Stimulated activated CD4-positive, alpha-beta T cell treated with anti-CD3 and anti-CD28 coated beads, Interleukin-2, amount 100 ng/mL, for 4 hours (primary cell): ENCODE results near the gene CDC14A.
"Not testable (repeated sequence)": the region's sequence is repeated elsewhere in the genome, so short reads cannot be mapped to it uniquely, and the experiment has no call there.

Source experiments
- DNase-seq: peaks from one replicate; pipeline ENCODE4 v3.0.0-alpha.2; 2020; ENCODE audit warnings: low read depth

Gene CDC14A

GRCh38 chr1:100332331-100332730 is 20.0 kb upstream of the CDC14A start:
- no peak for DNase-seq

GRCh38 chr1:100335436-100335835 is 16.9 kb upstream of the CDC14A start:
- no peak for DNase-seq

GRCh38 chr1:100337878-100338277 is 14.4 kb upstream of the CDC14A start:
- not testable (repeated sequence) for DNase-seq

- not testable (repeated sequence) for DNase-seq
These were observed 12.6 kb upstream of the CDC14A start for GRCh38 chr1:100339735-100340134.

- DNase-seq, result no peak
These were observed 11.8 kb upstream of the CDC14A start for GRCh38 chr1:100340494-100340893.

GRCh38 chr1:100342348-100342747 is 10.0 kb upstream of the CDC14A start:
- no peak for DNase-seq

- DNase-seq, result no peak
These were observed 8.4 kb upstream of the CDC14A start for GRCh38 chr1:100343897-100344296.

GRCh38 chr1:100344774-100345173 is 7.5 kb upstream of the CDC14A start:
- no peak for DNase-seq

- no peak for DNase-seq
These were observed 5.9 kb upstream of the CDC14A start for GRCh38 chr1:100346387-100346786.

- no peak for DNase-seq
These were observed 5.0 kb upstream of the CDC14A start for GRCh38 chr1:100347009-100347966.

- DNase-seq, result no peak
These were observed 3.7 kb upstream of the CDC14A start for GRCh38 chr1:100348549-100349144.

GRCh38 chr1:100349246-100349645 is 3.1 kb upstream of the CDC14A start:
- DNase-seq, result no peak

GRCh38 chr1:100350787-100351094 is 1.6 kb upstream of the CDC14A start:
- no peak for DNase-seq

- DNase-seq, result peak; percentile 75
These were observed 1.0 kb upstream of the CDC14A start for GRCh38 chr1:100351095-100351887.

- no peak for DNase-seq
These were observed 930 bp downstream of the CDC14A start for GRCh38 chr1:100353071-100353801.

GRCh38 chr1:100353988-100354387 is 1.7 kb downstream of the CDC14A start:
- DNase-seq, result no peak

- no peak for DNase-seq
These were observed 2.7 kb downstream of the CDC14A start for GRCh38 chr1:100354971-100355394.

GRCh38 chr1:100358210-100358609 is 5.9 kb downstream of the CDC14A start:
- DNase-seq, result no peak

- no peak for DNase-seq
These were observed 6.8 kb downstream of the CDC14A start for GRCh38 chr1:100359139-100359538.

GRCh38 chr1:100360790-100361510 is 8.6 kb downstream of the CDC14A start:
- DNase-seq, result no peak

- no peak for DNase-seq
These were observed 9.3 kb downstream of the CDC14A start for GRCh38 chr1:100361511-100362089.
